GM21423 (cell line): ENCODE measurements around the gene PCDHB7.
"Not testable (repeated sequence)": the region's sequence is repeated elsewhere in the genome, so short reads cannot be mapped to it uniquely, and the experiment has no call there.

ENCODE experiments used
- ATAC-seq: cut with Tn5 transposase; IDR thresholded peaks from one replicate; pipeline ENCODE4 v1.9.1; 2021; ENCODE audit warnings: mild to moderate bottlenecking, moderate library complexity; ENCODE audit not compliant: unreplicated experiment

Gene PCDHB7

GRCh38 chr5:141172381-141173204 is at the start of gene PCDHB7:
Gene PCDHB7, plus strand, starts transcription at chr5:141172644. Its CDS starts 192 bp downstream, at chr5:141172836.
- no peak for ATAC-seq

DNA sequence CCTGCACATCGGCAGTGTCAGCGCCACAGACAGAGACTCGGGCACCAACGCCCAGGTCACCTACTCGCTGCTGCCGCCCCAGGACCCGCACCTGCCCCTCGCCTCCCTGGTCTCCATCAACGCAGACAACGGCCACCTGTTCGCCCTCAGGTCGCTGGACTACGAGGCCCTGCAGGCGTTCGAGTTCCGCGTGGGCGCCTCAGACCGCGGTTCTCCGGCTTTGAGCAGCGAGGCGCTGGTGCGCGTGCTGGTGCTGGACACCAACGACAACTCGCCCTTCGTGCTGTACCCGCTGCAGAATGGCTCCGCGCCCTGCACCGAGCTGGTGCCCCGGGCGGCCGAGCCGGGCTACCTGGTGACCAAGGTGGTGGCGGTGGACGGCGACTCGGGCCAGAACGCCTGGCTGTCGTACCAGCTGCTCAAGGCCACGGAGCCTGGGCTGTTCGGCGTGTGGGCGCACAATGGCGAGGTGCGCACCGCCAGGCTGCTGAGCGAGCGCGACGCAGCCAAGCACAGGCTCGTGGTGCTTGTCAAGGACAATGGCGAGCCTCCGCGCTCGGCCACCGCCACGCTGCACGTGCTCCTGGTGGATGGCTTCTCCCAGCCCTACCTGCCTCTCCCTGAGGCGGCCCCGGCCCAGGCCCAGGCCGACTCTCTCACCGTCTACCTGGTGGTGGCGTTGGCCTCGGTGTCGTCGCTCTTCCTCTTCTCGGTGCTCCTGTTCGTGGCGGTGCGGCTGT is 48.9 kb upstream of the PCDHB7 start:
- not testable (repeated sequence) for ATAC-seq

DNA sequence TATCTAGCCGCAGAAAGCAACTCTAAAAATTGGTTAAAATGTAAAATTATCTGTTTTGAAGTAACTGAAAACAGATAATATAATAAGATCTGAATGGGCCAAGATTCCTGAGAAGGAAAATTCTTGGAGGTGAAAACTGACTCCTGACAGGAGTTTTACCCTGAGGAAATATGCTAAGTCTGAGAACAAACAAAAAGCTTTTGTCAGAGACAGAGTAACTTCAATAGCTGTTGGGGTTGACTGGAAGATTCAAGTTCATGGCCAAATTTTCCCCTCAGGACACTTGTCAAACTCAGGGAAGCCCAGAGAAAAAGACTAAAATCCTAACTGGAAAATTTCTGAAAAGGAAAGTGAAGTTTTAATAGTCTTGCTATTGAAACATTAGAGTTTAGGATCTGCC is 45.1 kb upstream of the PCDHB7 start:
- ATAC-seq, result no peak

DNA sequence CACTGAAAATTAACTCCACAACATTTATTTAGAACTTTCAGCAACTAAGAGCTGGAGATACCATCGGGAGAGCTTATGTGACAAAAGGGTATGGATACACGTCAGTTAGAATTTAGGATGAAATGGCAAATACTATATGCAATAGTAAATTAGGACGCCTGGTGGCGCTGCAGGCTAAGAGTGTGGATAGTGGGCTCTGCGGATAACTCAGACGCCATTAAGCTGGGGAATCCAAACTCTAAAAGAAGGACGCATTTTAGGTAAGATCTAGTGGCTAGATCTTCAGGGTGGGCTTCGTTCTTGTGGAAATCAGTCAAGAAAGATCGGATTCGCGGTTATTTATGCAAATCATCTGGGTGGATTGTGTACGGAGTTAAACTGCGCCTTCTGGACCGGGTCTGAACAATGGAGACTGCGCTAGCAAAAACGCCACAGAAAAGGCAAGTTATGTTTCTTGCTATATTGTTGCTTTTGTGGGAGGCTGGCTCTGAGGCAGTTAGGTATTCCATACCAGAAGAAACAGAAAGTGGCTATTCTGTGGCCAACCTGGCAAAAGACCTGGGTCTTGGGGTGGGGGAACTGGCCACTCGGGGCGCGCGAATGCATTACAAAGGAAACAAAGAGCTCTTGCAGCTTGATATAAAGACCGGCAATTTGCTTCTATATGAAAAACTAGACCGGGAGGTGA is 37.3 kb upstream of the PCDHB7 start, which contains the start of gene PCDHB5:
Gene PCDHB5, plus strand, starts transcription at position 177 of the 688 bp plus-strand sequence. Its CDS starts 229 bp downstream, at position 406.
- no peak for ATAC-seq

DNA sequence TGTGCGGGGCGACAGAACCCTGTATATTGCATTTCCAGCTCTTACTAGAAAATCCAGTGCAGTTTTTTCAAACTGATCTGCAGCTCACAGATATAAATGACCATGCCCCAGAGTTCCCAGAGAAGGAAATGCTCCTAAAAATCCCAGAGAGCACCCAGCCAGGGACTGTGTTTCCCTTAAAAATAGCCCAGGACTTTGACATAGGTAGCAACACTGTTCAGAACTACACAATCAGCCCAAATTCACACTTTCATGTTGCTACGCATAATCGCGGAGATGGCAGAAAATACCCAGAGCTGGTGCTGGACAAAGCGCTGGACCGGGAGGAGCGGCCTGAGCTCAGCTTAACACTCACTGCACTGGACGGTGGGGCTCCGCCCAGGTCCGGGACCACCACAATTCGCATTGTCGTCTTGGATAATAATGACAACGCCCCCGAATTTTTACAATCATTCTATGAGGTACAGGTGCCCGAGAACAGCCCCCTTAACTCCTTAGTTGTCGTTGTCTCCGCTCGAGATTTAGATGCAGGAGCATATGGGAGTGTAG is 36.7 kb upstream of the PCDHB7 start:
- ATAC-seq, result no peak

GRCh38 chr5:141137346-141137745 is 35.1 kb upstream of the PCDHB7 start:
- ATAC-seq, result not testable (repeated sequence)

GRCh38 chr5:141149812-141150211 is 22.6 kb upstream of the PCDHB7 start, which contains the start of gene PCDHB6:
Gene PCDHB6, plus strand, starts transcription at chr5:141150057. Its CDS starts 201 bp downstream, at chr5:141150258.
- ATAC-seq, result no peak

GRCh38 chr5:141150224-141150992 is 22.0 kb upstream of the PCDHB7 start:
- ATAC-seq, result no peak

- ATAC-seq, result no peak
Measured at GRCh38 chr5:141150993-141151325, 21.5 kb upstream of the PCDHB7 start.

- ATAC-seq, result not testable (repeated sequence)
Measured at GRCh38 chr5:141151632-141152031, 20.8 kb upstream of the PCDHB7 start.

GRCh38 chr5:141152096-141152495 is 20.3 kb upstream of the PCDHB7 start:
- ATAC-seq, result not testable (repeated sequence)

GRCh38 chr5:141155540-141156374 is 16.7 kb upstream of the PCDHB7 start:
- ATAC-seq, result no peak

DNA sequence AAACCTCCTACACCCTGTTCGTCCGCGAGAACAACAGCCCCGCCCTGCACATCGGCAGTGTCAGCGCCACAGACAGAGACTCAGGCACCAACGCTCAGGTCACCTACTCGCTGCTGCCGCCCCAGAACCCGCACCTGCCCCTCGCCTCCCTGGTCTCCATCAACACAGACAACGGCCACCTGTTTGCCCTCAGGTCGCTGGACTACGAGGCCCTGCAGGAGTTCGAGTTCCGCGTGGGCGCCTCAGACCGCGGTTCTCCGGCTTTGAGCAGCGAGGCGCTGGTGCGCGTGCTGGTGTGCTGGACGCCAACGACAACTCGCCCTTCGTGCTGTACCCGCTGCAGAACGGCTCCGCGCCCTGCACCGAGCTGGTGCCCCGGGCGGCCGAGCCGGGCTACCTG is 15.1 kb upstream of the PCDHB7 start:
- ATAC-seq, result not testable (repeated sequence)

DNA sequence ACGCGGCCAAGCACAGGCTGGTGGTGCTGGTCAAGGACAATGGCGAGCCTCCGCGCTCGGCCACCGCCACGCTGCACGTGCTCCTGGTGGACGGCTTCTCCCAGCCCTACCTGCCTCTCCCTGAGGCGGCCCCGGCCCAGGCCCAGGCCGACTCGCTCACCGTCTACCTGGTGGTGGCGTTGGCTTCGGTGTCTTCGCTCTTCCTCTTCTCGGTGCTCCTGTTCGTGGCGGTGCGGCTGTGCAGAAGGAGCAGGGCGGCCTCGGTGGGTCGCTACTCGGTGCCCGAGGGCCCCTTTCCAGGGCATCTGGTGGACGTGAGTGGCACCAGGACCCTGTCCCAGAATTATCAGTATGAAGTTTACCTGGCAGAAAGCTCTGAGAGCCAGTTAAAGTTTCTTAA is 14.5 kb upstream of the PCDHB7 start:
- not testable (repeated sequence) for ATAC-seq

DNA sequence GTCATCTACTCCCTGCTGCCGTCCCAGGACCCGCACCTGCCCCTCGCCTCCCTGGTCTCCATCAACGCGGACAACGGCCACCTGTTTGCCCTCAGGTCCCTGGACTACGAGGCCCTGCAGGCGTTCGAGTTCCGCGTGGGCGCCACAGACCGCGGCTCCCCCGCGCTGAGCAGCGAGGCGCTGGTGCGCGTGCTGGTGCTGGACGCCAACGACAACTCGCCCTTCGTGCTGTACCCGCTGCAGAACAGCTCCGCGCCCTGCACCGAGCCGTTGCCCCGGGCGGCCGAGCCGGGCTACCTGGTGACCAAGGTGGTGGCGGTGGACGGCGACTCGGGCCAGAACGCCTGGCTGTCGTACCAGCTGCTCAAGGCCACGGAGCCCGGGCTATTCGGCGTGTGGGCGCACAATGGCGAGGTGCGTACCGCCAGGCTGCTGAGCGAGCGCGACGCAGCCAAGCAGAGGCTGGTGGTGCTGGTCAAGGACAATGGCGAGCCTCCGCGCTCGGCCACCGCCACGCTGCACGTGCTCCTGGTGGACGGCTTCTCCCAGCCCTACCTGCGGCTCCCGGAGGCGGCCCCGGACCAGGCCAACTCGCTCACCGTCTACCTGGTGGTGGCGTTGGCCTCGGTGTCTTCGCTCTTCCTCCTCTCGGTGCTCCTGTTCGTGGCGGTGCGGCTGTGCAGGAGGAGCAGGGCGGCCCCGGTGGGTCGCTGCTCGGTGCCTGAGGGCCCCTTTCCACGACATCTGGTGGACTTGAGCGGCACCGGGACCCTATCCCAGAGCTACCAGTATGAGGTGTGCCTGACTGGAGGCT is 2.1 kb downstream of the PCDHB7 start:
- ATAC-seq, result not testable (repeated sequence)

DNA sequence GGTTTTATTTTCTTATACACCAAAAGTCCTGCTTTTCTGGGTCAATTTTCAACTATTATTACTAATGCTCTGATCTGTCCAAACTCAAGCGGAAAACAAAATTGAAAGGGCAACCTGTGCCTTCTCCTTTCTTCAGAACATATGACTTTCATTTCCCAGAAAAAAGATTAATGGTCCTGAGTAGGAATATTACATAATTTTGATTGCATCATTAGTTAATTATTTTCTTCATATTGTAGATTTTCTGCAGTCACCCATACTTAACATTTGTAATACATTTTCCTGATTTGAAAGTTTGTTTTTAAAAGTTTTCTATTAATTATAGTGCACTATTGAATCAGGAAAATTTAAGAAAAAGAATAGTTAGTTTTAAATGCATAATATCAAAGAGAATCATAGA is 3.5 kb downstream of the PCDHB7 start:
- ATAC-seq, result no peak

- ATAC-seq, result not testable (repeated sequence)
Measured at GRCh38 chr5:141177577-141178191, 5.2 kb downstream of the PCDHB7 start, which contains the start of gene PCDHB8. Gene PCDHB8, plus strand, starts transcription at chr5:141177790. Its CDS starts 245 bp downstream, at chr5:141178035.

- not testable (repeated sequence) for ATAC-seq
Measured at GRCh38 chr5:141179371-141179770, 6.9 kb downstream of the PCDHB7 start.
